T47D (cell line): ENCODE data around the gene SRGN.

Experiments used
- DNase-seq, 2 experiments: peaks; one replicate each; pipeline versions ENCODE4 v3.0.0 to v3.0.0-alpha.2; 2011 to 2012; ENCODE audit warnings: low read depth in 1 of 2, low spot score in 1 of 2
- JUND ChIP-seq: IDR thresholded peaks from 2 replicates; pipeline ENCODE4 v1.6.1; 2012; ENCODE audit warnings: low read depth
- in situ Hi-C: cut with HindIII; loops from 2 replicates; pipeline ENCODE4 v1.10.0; 2016; ENCODE audit warnings: low sequenced_read_pairs, low pct_unique_long_range_greater_than_20kb

The SRGN gene

GRCh38 chr10:69142983-69143382 is 55.1 kb downstream of the SRGN start:
- no peak for TF ChIP-seq JUND
- no peak for DNase-seq
- in situ Hi-C loops, result no loop called here

- in situ Hi-C loops, result no loop called here
- no peak for DNase-seq
- no peak for TF ChIP-seq JUND
These were observed 57.4 kb downstream of the SRGN start for GRCh38 chr10:69145329-69145728.

DNA sequence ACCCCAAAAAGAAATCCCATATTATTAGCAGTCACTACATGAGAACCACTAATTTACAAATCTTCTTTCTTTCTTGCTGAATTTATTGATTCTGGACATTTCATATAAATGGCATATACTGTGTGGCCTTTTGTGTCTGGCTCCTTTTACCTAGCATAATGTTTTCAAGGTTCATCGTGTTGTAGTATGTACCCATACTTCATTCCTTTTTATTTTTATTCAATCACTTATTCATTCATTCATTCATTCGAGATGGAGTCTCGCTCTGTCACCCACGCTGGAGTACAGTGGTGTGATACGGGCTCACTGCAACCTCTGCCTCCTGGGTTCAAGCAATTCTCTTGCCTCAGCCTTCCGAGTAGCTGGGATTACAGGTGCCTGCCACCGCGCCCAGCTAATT is 58.0 kb downstream of the SRGN start:
- in situ Hi-C loops, result no loop called here
- no peak for DNase-seq
- TF ChIP-seq JUND, result no peak

DNA sequence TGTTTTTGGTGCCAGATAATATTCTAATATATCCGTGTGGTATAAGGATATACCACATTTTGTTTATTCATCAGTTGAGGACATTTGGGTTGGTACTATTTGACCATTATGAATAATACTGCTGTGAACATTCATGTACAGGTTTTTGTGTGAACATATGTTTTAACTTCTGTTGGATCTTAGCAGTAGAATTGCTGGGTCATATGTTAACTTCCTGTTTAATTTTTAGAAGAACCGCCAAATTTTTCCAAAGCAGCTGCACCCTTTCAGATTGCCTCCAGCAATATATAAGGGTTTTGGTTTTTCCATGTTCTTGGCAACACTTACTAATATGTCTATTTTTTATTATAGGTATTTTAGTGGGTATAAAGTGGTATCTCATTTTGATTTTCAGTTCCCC is 58.9 kb downstream of the SRGN start:
- DNase-seq, result no peak
- in situ Hi-C loops, result no loop called here
- TF ChIP-seq JUND, result no peak

DNA sequence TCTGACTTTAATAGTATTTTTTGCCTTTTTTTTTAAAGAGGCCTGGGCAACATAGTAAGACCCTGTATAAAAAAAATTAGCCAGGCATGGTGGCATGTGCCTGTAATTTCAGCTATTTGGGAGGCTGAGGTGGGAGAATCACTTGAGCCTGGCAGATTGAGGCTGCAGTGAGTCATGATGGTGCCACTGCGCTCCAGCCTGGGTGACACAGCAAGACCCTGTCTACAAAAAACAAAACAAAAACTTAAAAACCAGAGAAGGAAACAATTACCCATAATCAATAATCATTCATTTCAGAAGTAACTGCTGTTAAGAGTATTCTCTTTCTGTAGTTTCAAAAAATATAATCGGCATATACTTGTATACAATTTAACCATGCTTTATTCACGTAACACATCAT is 64.1 kb downstream of the SRGN start:
- DNase-seq, result no peak
- in situ Hi-C loops, result no loop called here
- no peak for TF ChIP-seq JUND

DNA sequence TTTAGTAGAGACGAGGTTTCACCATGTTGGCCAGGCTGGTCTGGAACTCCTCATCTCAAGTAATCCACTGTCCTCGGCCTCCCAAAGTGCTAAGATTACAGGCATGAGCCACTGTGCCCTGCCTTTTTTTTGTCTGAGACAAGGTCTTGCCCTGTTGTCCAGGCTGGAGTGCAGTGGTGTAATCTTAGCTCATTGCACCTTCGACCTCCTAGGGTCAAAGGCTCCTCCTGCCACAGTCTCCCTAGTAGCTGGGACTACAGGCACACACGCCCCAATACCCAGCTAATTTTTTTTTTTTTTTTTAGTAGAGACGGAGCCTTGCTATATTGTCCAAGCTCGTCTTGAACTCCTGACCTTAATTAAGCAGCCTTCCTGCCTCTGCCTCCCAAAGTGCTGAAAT is 65.3 kb downstream of the SRGN start:
- TF ChIP-seq JUND, result no peak
- DNase-seq, result no peak
- in situ Hi-C loops, result no loop called here
